Liver (tissue), 3 donors: ENCODE measurements around the gene F2RL3.

Experiments used
- GABPA ChIP-seq, 2 donors: IDR thresholded peaks in 1 of 2; conservative IDR thresholded peaks in 1 of 2; 2 replicates each; pipeline ENCODE4 v1.6.1; 2016; ENCODE audit warnings: antibody characterized with exemption in 2 of 2, mild to moderate bottlenecking in 1 of 2, moderate library complexity in 1 of 2
- HNF4G ChIP-seq: IDR thresholded peaks from 2 replicates; pipeline ENCODE4 v1.6.1; 2016; ENCODE audit warnings: antibody characterized with exemption
- RAD21 ChIP-seq, 2 donors: IDR thresholded peaks; 2 replicates each; pipeline ENCODE4 v1.6.1; 2016; ENCODE audit warnings: antibody characterized with exemption in 2 of 2, mild to moderate bottlenecking in 2 of 2
- SP1 ChIP-seq: IDR thresholded peaks from 2 replicates; pipeline ENCODE4 v1.6.1; 2018; ENCODE audit warnings: antibody characterized with exemption, mild to moderate bottlenecking
- TAF1 ChIP-seq: conservative IDR thresholded peaks from 2 replicates; pipeline ENCODE4 v1.6.1; 2016; ENCODE audit warnings: antibody characterized with exemption, mild to moderate bottlenecking
- YY1 ChIP-seq: IDR thresholded peaks from 2 replicates; pipeline ENCODE4 v1.6.1; 2016; ENCODE audit warnings: antibody characterized with exemption, mild to moderate bottlenecking
- TF ChIP-seq, protein P1 (sequence below): fragments of 150-350 bp; IDR thresholded peaks from 2 replicates; pipeline ENCODE4 v1.5.1; 2017; ENCODE audit warnings: improper control_type of control experiment, low read depth, low read length; ENCODE audit not compliant: missing input control
- TF ChIP-seq, protein P2 (sequence below): IDR thresholded peaks from 2 replicates; pipeline ENCODE4 v1.6.1; 2016; ENCODE audit warnings: antibody characterized with exemption
- donor health status: healthy.
- donor health status: healthy.

GRCh38 chr19:16851031-16851712 lies 37.6 kb upstream of the F2RL3 start:
- TF ChIP-seq, protein P1, sequence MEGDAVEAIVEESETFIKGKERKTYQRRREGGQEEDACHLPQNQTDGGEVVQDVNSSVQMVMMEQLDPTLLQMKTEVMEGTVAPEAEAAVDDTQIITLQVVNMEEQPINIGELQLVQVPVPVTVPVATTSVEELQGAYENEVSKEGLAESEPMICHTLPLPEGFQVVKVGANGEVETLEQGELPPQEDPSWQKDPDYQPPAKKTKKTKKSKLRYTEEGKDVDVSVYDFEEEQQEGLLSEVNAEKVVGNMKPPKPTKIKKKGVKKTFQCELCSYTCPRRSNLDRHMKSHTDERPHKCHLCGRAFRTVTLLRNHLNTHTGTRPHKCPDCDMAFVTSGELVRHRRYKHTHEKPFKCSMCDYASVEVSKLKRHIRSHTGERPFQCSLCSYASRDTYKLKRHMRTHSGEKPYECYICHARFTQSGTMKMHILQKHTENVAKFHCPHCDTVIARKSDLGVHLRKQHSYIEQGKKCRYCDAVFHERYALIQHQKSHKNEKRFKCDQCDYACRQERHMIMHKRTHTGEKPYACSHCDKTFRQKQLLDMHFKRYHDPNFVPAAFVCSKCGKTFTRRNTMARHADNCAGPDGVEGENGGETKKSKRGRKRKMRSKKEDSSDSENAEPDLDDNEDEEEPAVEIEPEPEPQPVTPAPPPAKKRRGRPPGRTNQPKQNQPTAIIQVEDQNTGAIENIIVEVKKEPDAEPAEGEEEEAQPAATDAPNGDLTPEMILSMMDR: no peak
- TF ChIP-seq GABPA (IDR thresholded peaks at IDR 0.05 in 1 of 2, conservative IDR thresholded peaks at IDR 0.05 in 1 of 2): no peak
- TF ChIP-seq YY1: no peak
- no peak for TF ChIP-seq HNF4G
- TF ChIP-seq SP1: no peak
- no peak for TF ChIP-seq TAF1
- TF ChIP-seq RAD21 (IDR thresholded peaks at IDR 0.05): no peak
- TF ChIP-seq, protein P2, sequence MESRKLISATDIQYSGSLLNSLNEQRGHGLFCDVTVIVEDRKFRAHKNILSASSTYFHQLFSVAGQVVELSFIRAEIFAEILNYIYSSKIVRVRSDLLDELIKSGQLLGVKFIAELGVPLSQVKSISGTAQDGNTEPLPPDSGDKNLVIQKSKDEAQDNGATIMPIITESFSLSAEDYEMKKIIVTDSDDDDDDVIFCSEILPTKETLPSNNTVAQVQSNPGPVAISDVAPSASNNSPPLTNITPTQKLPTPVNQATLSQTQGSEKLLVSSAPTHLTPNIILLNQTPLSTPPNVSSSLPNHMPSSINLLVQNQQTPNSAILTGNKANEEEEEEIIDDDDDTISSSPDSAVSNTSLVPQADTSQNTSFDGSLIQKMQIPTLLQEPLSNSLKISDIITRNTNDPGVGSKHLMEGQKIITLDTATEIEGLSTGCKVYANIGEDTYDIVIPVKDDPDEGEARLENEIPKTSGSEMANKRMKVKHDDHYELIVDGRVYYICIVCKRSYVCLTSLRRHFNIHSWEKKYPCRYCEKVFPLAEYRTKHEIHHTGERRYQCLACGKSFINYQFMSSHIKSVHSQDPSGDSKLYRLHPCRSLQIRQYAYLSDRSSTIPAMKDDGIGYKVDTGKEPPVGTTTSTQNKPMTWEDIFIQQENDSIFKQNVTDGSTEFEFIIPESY: no peak
